HepG2 (cell line): ENCODE results near the gene TOPBP1. TPM values are rescaled to one million over a fixed set of nuclear protein-coding genes. Genes with fewer than 3 reads are reported as not detected.

Source experiments
- HCFC1 ChIP-seq: fragments of 150-350 bp; IDR thresholded peaks from 2 replicates; pipeline ENCODE4 v1.6.1; 2014; ENCODE audit warnings: low read depth, low read length
- HMGA1 ChIP-seq: sonication (generic); formaldehyde crosslinking; conservative IDR thresholded peaks from 2 replicates; pipeline ENCODE4 v1.4.0; 2020; ENCODE audit warnings: missing genetic modification reagents
- ISL2 ChIP-seq: sonication (generic); formaldehyde crosslinking; IDR thresholded peaks from 2 replicates; pipeline ENCODE4 v1.5.0; 2020; ENCODE audit warnings: missing genetic modification reagents
- KDM5A ChIP-seq: fragments of 200-600 bp; sonication (generic); IDR thresholded peaks from 2 replicates; pipeline ENCODE4 v1.7.0; 2018; ENCODE audit warnings: antibody characterized with exemption, mild to moderate bottlenecking, low read length, borderline replicate concordance
- MEIS1 ChIP-seq: sonication (generic); formaldehyde crosslinking; IDR thresholded peaks from 2 replicates; pipeline ENCODE4 v1.9.0; 2021; ENCODE audit warnings: mild to moderate bottlenecking, missing genetic modification reagents, moderate library complexity, borderline replicate concordance
- RFXAP ChIP-seq: sonication (generic); formaldehyde crosslinking; IDR thresholded peaks from 2 replicates; pipeline ENCODE4 v1.4.0; 2020; ENCODE audit warnings: missing genetic modification reagents, borderline replicate concordance
- SIN3B ChIP-seq: fragments of 150-350 bp; IDR thresholded peaks from 2 replicates; pipeline ENCODE4 v1.6.1; 2014; ENCODE audit warnings: low read length
- ZNF768 ChIP-seq: sonication (generic); formaldehyde crosslinking; IDR thresholded peaks from 2 replicates; pipeline ENCODE4 v1.4.0; 2020; ENCODE audit warnings: missing genetic modification reagents
- polyA plus RNA-seq, 8 experiments: library from polyadenylated mRNA; depleted of rRNA in 3 of 8; stranded (reverse) in 7 of 8; unstranded in 1 of 8; fragments of >200 nt; fragmentation: Illumina TruSeq in 4 of 8; extraction: Trizol in 4 of 8; gene quantifications; 2 replicates each; pipeline versions ENCODE4 v1.2.1 to v1.2.3, GENCODE V29; 2011 to 2016; ENCODE audit warnings: low read depth in 4 of 8, missing spikeins in 1 of 8, mixed read lengths in 1 of 8; ENCODE audit not compliant: insufficient read depth in 1 of 8
- total RNA-seq, 5 experiments: library from RNA; depleted of rRNA; stranded (reverse); fragments of >200 nt; fragmentation: Illumina TruSeq; extraction: Trizol; gene quantifications; 2 replicates each; pipeline ENCODE4 v1.2.3, GENCODE V29; 2016; ENCODE audit warnings: low read depth in 1 of 5
- TF ChIP-seq, protein P1 (sequence below): sonication (generic); formaldehyde crosslinking; IDR thresholded peaks from 2 replicates; pipeline ENCODE4 v1.5.0; 2020; ENCODE audit warnings: missing genetic modification reagents
- TF ChIP-seq, protein P2 (sequence below): sonication (generic); formaldehyde crosslinking; IDR thresholded peaks from 2 replicates; pipeline ENCODE4 v1.5.0; 2020; ENCODE audit warnings: missing genetic modification reagents
- TF ChIP-seq, protein P3 (sequence below): IDR thresholded peaks from 2 replicates; pipeline ENCODE4 v1.6.1; 2016
- TF ChIP-seq, protein P4 (sequence below): sonication (generic); formaldehyde crosslinking; IDR thresholded peaks from 2 replicates; pipeline ENCODE4 v1.4.0; 2020; ENCODE audit warnings: low read depth, mild to moderate bottlenecking, missing genetic modification reagents
- TF ChIP-seq, protein P5 (sequence below): sonication (generic); formaldehyde crosslinking; IDR thresholded peaks from 2 replicates; pipeline ENCODE4 v1.4.0; 2020; ENCODE audit warnings: mild to moderate bottlenecking, missing genetic modification reagents
- TF ChIP-seq, protein P6 (sequence below): sonication (generic); formaldehyde crosslinking; conservative IDR thresholded peaks from 2 replicates; pipeline ENCODE4 v1.4.0; 2020; ENCODE audit warnings: missing genetic modification reagents
- TF ChIP-seq, protein P7 (sequence below): sonication (generic); formaldehyde crosslinking; IDR thresholded peaks from 2 replicates; pipeline ENCODE4 v1.9.0; 2022; ENCODE audit warnings: missing genetic modification reagents, mild to moderate bottlenecking, borderline replicate concordance
- TF ChIP-seq, protein P8 (sequence below): sonication (generic); formaldehyde crosslinking; IDR thresholded peaks from 2 replicates; pipeline ENCODE4 v1.8.0; 2022; ENCODE audit warnings: low read depth, missing genetic modification reagents

TOPBP1 gene
- total and polyA plus RNA-seq, 2 of the 13 experiments (the other 11 are each of a cell fraction or from before 2014, with no cell fraction given): 24.3 to 42.9 TPM

DNA sequence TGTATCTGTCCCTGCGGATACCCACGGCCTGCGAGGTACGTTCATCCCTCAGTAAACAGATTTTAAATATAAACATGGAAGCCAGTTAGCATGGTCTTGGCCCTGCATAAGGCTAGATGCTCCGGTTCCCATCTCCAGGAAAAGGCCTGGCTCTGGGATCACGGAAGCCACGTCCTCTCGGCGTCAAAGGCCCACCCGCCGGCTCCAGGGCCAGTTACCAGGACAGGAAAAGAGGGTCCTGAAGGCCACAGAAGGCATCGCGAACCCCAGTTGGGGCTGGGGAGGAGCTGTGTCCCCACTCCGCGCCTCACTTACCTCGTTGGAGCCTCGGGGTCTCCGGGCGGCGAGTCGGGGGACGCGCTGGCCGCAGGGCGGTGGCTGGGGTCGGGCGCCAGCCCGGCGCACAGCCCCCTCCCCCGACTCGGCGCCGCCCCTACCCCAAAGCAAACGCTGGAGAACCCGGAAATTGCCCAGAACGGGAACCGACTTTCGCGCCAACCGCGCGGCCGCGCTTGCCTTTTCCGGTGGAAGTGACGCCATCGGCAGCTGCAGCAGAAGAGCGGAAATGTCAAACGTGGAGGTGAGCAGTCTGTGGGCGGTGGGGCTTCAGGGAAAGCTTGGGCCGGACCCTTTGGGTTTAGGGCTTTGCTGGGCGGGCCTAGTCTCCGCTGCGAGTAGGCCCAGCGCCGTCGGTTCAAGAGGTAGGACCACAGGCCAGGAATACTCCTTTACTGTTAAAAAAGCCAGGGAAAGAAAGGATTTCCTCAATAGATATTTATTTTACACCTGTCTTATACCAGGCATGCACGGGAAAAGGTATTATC is at the start of gene TOPBP1 (continued):
- TF ChIP-seq, protein P1, sequence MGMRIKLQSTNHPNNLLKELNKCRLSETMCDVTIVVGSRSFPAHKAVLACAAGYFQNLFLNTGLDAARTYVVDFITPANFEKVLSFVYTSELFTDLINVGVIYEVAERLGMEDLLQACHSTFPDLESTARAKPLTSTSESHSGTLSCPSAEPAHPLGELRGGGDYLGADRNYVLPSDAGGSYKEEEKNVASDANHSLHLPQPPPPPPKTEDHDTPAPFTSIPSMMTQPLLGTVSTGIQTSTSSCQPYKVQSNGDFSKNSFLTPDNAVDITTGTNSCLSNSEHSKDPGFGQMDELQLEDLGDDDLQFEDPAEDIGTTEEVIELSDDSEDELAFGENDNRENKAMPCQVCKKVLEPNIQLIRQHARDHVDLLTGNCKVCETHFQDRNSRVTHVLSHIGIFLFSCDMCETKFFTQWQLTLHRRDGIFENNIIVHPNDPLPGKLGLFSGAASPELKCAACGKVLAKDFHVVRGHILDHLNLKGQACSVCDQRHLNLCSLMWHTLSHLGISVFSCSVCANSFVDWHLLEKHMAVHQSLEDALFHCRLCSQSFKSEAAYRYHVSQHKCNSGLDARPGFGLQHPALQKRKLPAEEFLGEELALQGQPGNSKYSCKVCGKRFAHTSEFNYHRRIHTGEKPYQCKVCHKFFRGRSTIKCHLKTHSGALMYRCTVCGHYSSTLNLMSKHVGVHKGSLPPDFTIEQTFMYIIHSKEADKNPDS (CRISPR knock-in tag): no peak
- TF ChIP-seq, protein P2, sequence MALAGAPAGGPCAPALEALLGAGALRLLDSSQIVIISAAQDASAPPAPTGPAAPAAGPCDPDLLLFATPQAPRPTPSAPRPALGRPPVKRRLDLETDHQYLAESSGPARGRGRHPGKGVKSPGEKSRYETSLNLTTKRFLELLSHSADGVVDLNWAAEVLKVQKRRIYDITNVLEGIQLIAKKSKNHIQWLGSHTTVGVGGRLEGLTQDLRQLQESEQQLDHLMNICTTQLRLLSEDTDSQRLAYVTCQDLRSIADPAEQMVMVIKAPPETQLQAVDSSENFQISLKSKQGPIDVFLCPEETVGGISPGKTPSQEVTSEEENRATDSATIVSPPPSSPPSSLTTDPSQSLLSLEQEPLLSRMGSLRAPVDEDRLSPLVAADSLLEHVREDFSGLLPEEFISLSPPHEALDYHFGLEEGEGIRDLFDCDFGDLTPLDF (CRISPR knock-in tag): peak; percentile 97
- TF ChIP-seq HMGA1 (CRISPR knock-in tag) (no peak), ZNF768 (peak; percentile 59; the same call in 1 of the 2 replicates), ISL2 (no peak), MEIS1 (no peak), KDM5A (peak; percentile 78), SIN3B (peak; percentile 88), RFXAP (CRISPR knock-in tag) (peak; percentile 22; the same call in 1 of the 2 replicates), HCFC1 (no peak)
- TF ChIP-seq, protein P3, sequence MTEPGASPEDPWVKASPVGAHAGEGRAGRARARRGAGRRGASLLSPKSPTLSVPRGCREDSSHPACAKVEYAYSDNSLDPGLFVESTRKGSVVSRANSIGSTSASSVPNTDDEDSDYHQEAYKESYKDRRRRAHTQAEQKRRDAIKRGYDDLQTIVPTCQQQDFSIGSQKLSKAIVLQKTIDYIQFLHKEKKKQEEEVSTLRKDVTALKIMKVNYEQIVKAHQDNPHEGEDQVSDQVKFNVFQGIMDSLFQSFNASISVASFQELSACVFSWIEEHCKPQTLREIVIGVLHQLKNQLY (CRISPR knock-in tag): 0 out of 2 replicates have a peak, but pooled peaks have one; percentile 12
- TF ChIP-seq, protein P4, sequence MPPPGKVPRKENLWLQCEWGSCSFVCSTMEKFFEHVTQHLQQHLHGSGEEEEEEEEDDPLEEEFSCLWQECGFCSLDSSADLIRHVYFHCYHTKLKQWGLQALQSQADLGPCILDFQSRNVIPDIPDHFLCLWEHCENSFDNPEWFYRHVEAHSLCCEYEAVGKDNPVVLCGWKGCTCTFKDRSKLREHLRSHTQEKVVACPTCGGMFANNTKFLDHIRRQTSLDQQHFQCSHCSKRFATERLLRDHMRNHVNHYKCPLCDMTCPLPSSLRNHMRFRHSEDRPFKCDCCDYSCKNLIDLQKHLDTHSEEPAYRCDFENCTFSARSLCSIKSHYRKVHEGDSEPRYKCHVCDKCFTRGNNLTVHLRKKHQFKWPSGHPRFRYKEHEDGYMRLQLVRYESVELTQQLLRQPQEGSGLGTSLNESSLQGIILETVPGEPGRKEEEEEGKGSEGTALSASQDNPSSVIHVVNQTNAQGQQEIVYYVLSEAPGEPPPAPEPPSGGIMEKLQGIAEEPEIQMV (CRISPR knock-in tag): no peak
- TF ChIP-seq, protein P5, sequence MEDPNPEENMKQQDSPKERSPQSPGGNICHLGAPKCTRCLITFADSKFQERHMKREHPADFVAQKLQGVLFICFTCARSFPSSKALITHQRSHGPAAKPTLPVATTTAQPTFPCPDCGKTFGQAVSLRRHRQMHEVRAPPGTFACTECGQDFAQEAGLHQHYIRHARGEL (CRISPR knock-in tag): no peak
- TF ChIP-seq, protein P6, sequence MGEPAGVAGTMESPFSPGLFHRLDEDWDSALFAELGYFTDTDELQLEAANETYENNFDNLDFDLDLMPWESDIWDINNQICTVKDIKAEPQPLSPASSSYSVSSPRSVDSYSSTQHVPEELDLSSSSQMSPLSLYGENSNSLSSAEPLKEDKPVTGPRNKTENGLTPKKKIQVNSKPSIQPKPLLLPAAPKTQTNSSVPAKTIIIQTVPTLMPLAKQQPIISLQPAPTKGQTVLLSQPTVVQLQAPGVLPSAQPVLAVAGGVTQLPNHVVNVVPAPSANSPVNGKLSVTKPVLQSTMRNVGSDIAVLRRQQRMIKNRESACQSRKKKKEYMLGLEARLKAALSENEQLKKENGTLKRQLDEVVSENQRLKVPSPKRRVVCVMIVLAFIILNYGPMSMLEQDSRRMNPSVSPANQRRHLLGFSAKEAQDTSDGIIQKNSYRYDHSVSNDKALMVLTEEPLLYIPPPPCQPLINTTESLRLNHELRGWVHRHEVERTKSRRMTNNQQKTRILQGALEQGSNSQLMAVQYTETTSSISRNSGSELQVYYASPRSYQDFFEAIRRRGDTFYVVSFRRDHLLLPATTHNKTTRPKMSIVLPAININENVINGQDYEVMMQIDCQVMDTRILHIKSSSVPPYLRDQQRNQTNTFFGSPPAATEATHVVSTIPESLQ (CRISPR knock-in tag): no peak
- TF ChIP-seq, protein P7, sequence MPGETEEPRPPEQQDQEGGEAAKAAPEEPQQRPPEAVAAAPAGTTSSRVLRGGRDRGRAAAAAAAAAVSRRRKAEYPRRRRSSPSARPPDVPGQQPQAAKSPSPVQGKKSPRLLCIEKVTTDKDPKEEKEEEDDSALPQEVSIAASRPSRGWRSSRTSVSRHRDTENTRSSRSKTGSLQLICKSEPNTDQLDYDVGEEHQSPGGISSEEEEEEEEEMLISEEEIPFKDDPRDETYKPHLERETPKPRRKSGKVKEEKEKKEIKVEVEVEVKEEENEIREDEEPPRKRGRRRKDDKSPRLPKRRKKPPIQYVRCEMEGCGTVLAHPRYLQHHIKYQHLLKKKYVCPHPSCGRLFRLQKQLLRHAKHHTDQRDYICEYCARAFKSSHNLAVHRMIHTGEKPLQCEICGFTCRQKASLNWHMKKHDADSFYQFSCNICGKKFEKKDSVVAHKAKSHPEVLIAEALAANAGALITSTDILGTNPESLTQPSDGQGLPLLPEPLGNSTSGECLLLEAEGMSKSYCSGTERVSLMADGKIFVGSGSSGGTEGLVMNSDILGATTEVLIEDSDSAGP: peak; percentile 82; the same call in 1 of the 2 replicates
- TF ChIP-seq, protein P8, sequence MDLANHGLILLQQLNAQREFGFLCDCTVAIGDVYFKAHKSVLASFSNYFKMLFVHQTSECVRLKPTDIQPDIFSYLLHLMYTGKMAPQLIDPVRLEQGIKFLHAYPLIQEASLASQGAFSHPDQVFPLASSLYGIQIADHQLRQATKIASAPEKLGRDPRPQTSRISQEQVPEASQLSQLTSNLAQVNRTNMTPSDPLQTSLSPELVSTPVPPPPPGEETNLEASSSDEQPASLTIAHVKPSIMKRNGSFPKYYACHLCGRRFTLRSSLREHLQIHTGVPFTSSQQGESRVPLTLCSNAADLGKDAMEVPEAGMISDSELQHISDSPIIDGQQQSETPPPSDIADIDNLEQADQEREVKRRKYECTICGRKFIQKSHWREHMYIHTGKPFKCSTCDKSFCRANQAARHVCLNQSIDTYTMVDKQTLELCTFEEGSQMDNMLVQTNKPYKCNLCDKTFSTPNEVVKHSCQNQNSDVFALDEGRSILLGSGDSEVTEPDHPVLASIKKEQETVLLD (CRISPR knock-in tag): peak; percentile 66
